GM06990 (cell line): Measurements from ENCODE around the gene NEURL2.
"Not testable (repeated sequence)": the region's sequence is repeated elsewhere in the genome, so short reads cannot be mapped to it uniquely, and the experiment has no call there.

ENCODE experiments used
- DNase-seq: peaks from one replicate; pipeline ENCODE4 v3.0.0-alpha.2; 2011; ENCODE audit not compliant: insufficient read length; ENCODE audit errors: extremely low read depth
- H3K27me3 ChIP-seq: replicated peaks from 2 replicates; pipeline ENCODE4 v1.6.0; 2011; ENCODE audit warnings: low read length; ENCODE audit not compliant: control insufficient read depth, insufficient read depth
- H3K36me3 ChIP-seq: 2 replicates; pipeline ENCODE4 v1.5.1; 2011; ENCODE audit warnings: low read length; ENCODE audit not compliant: control insufficient read depth, insufficient read depth
- H3K4me3 ChIP-seq: replicated peaks from 2 replicates; pipeline ENCODE4 v1.5.1; 2011; ENCODE audit warnings: low read depth, mild to moderate bottlenecking, control low read depth, low read length
- CTCF ChIP-seq: IDR thresholded peaks from 2 replicates; pipeline ENCODE4 v1.5.1; 2011; ENCODE audit warnings: low read length, control low read depth, mild to moderate bottlenecking, inconsistent platforms; ENCODE audit not compliant: insufficient read depth, poor library complexity, severe bottlenecking

The NEURL2 gene

GRCh38 chr20:45902199-45902701 lies 11.2 kb upstream of the NEURL2 start:
- TF ChIP-seq CTCF: no peak
- no peak overlapping the region for H3K4me3 ChIP-seq
- H3K27me3 ChIP-seq: no peaks in the 10 kb centered on the region
- DNase-seq: no peak
- H3K36me3 ChIP-seq: peaks cover 5% of the 10 kb centered on the region

DNA sequence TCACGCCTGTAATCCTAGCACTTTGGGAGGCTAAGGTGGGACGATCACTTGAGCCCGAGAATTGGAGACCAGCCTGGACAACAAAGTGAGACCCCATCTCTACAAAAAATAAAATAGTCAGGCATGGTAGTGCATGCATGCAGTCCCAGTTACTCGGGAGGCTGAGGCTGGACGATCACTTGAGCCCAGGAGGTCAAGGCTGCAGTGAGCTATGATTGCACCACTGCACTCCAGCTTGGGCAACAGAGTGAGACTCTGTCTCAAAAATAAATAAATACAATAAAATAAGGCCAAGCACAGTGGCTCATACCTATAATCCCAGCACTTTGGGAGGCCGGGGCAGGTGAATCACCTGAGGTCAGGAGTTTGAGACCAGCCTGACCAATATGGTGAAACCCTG lies 10.3 kb upstream of the NEURL2 start:
- not testable (repeated sequence) for DNase-seq, H3K4me3 ChIP-seq, H3K36me3 ChIP-seq, H3K27me3 ChIP-seq

GRCh38 chr20:45899046-45899835 lies 8.2 kb upstream of the NEURL2 start:
- DNase-seq: no peak
- TF ChIP-seq CTCF: no peak
- peaks cover 17% of the 10 kb centered on the region for H3K36me3 ChIP-seq
- H3K4me3 ChIP-seq: no peak overlapping the region
- H3K27me3 ChIP-seq: no peaks in the 10 kb centered on the region

DNA sequence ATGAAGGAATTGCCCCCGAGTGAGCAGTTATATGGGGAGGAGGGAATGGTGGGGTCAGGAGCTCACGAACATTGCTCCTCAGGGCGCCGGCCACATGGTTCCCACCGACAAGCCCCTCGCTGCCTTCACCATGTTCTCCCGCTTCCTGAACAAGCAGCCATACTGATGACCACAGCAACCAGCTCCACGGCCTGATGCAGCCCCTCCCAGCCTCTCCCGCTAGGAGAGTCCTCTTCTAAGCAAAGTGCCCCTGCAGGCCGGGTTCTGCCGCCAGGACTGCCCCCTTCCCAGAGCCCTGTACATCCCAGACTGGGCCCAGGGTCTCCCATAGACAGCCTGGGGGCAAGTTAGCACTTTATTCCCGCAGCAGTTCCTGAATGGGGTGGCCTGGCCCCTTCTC lies 7.3 kb upstream of the NEURL2 start:
- no peak overlapping the region for H3K4me3 ChIP-seq
- no peaks in the 10 kb centered on the region for H3K27me3 ChIP-seq
- no peak for DNase-seq
- TF ChIP-seq CTCF: no peak
- peaks cover 22% of the 10 kb centered on the region for H3K36me3 ChIP-seq

- no peak for DNase-seq
- peaks cover 23% of the 10 kb centered on the region for H3K36me3 ChIP-seq
Measured at GRCh38 chr20:45897692-45898091, 6.7 kb upstream of the NEURL2 start.

More at GRCh38 chr20:45897692-45898091, 6.7 kb upstream of the NEURL2 start:
- H3K4me3 ChIP-seq: no peak overlapping the region
- TF ChIP-seq CTCF: no peak
- no peaks in the 10 kb centered on the region for H3K27me3 ChIP-seq
